ENCODE results near the gene TMEM19. TPM values are rescaled to one million over a fixed set of nuclear protein-coding genes. Genes with fewer than 3 reads are reported as not detected.

The TMEM19 gene
- total and polyA plus RNA-seq, 9 donors: 3.9 to 16.1 (median 11.2) TPM

- Histone ChIP-seq H3K27me3 (no peaks in the 10 kb centered on the region), H3K36me3 (no peaks in the 10 kb centered on the region), H3K4me1 (ENCODE audit: insufficient read depth) (peaks cover 4% of the 10 kb centered on the region), H3K9me3 (no peaks in the 10 kb centered on the region), H3K27ac (peak overlapping the region; percentile 82 to 91), H3K4me3 (peak overlapping the region; percentile 99)
- TF ChIP-seq EP300 (IDR thresholded peaks at IDR 0.05) (no peak), POLR2A (IDR thresholded peaks at IDR 0.05) (no peak), CTCF (IDR thresholded peaks at IDR 0.05) (no peak)
- DNase-seq: peak; percentile 46 to 75 (median 70)
- intact Hi-C loops (cut with DNase I): loop anchor here in 2 of 4 donors (5.0 to 10.0 kb wide), 2 partner anchors 92 to 94 kb away; partner anchors contain the start of gene RAB21 (in 1 of the 2)
- WGBS, 3 donors: 0 to 1% (median 0%) methylated on average over 51 to 53 of the region's 53 CpGs
Observed at GRCh38 chr12:71662849-71663560, 22.9 kb upstream of the TMEM19 start.

GRCh38 chr12:71663561-71664410 is 22.1 kb upstream of the TMEM19 start, which contains the start of the genes THAP2 and ZFC3H1:
Gene THAP2, plus strand, starts transcription at chr12:71664301. Its CDS starts 209 bp downstream, at chr12:71664510.
Gene ZFC3H1, minus strand, starts transcription at chr12:71663848. Its CDS starts 238 bp downstream, at chr12:71663610.
- Histone ChIP-seq H3K9me3 (no peaks in the 10 kb centered on the region), H3K27me3 (no peaks in the 10 kb centered on the region), H3K27ac (peak within 1 kb of the TSS; percentile 85 to 91), H3K36me3 (no peaks in the 10 kb centered on the region), H3K4me1 (ENCODE audit: insufficient read depth) (peaks cover 4% of the 10 kb centered on the region), H3K4me3 (peak within 1 kb of the TSS; percentile 99)
- TF ChIP-seq POLR2A (IDR thresholded peaks at IDR 0.05): peak; percentile 85
- TF ChIP-seq CTCF (IDR thresholded peaks at IDR 0.05): peak in 1 of 3 donors; percentile 15
- TF ChIP-seq EP300 (IDR thresholded peaks at IDR 0.05): no peak
- WGBS, 3 donors: 0 to 1% (median 1%) methylated on average over 57 of the region's 57 CpGs
- intact Hi-C loops (cut with DNase I): loop anchor here in 2 of 4 donors (5.0 to 10.0 kb wide), 2 partner anchors 91 to 94 kb away; partner anchors contain the start of gene RAB21 (in 1 of the 2)
- peak; percentile 91 to 94 (median 92) for DNase-seq

GRCh38 chr12:71664411-71665089 is 21.3 kb upstream of the TMEM19 start:
- intact Hi-C loops (cut with DNase I): loop anchor here in 2 of 4 donors (5.0 to 10.0 kb wide), 2 partner anchors 90 to 93 kb away; partner anchors contain the start of gene RAB21 (in 1 of the 2)
- Histone ChIP-seq H3K27ac (peak overlapping the region; percentile 85 to 91), H3K27me3 (no peaks in the 10 kb centered on the region), H3K9me3 (no peaks in the 10 kb centered on the region), H3K36me3 (no peaks in the 10 kb centered on the region), H3K4me3 (peak overlapping the region; percentile 99), H3K4me1 (ENCODE audit: insufficient read depth) (peaks cover 4% of the 10 kb centered on the region)
- no peak for TF ChIP-seq CTCF (IDR thresholded peaks at IDR 0.05)
- no peak for TF ChIP-seq POLR2A (IDR thresholded peaks at IDR 0.05)
- TF ChIP-seq EP300 (IDR thresholded peaks at IDR 0.05): no peak
- DNase-seq: no peak
- 0 to 1% (median 1%) methylated on average over 20 of the region's 20 CpGs for WGBS, 3 donors

- intact Hi-C loops (cut with DNase I): loop anchor here in 1 of 4 donors (10.0 kb wide), 1 partner anchor 90 kb away; the partner anchor contains the start of gene RAB21
- WGBS, 3 donors: 12 to 19% (median 14%) methylated on average over 4 of the region's 4 CpGs
Observed at GRCh38 chr12:71665090-71665463, 20.8 kb upstream of the TMEM19 start.

More at GRCh38 chr12:71665090-71665463, 20.8 kb upstream of the TMEM19 start:
- Histone ChIP-seq H3K27me3 (no peaks in the 10 kb centered on the region), H3K4me1 (ENCODE audit: insufficient read depth) (peaks cover 4% of the 10 kb centered on the region), H3K4me3 (peak overlapping the region; percentile 99), H3K36me3 (no peaks in the 10 kb centered on the region), H3K27ac (peak overlapping the region in 1 of 2 donors; percentile 91), H3K9me3 (no peaks in the 10 kb centered on the region)
- DNase-seq: no peak
- no peak for TF ChIP-seq POLR2A (IDR thresholded peaks at IDR 0.05)
- TF ChIP-seq CTCF (IDR thresholded peaks at IDR 0.05): no peak
- TF ChIP-seq EP300 (IDR thresholded peaks at IDR 0.05): no peak
